ENCODE results near the gene ASMTL. TPM values are rescaled to one million over a fixed set of nuclear protein-coding genes. Genes with fewer than 3 reads are reported as not detected.
"Not testable (repeated sequence)": the region's sequence is repeated elsewhere in the genome, so short reads cannot be mapped to it uniquely, and the experiment has no call there.

Gene ASMTL
- total RNA-seq, 2 donors from 2014 or later = 46.7 to 80.9 TPM

GRCh38 chrX:1407035-1407434 is 45.7 kb downstream of the ASMTL start:
- Mint-ChIP-seq H3K4me3 (no peak overlapping the region), H3K9me3 (no peaks in the 10 kb centered on the region), H3K4me1 (no peaks in the 10 kb centered on the region), H3K27me3 (ENCODE audit: insufficient read depth) (no peaks in the 10 kb centered on the region), H3K36me3 (ENCODE audit: low read depth) (peaks cover 9% of the 10 kb centered on the region), H3K27ac (no peak overlapping the region)
- Histone ChIP-seq H3K36me3 (ENCODE audit: control insufficient read depth, insufficient read depth, low read length) (peaks cover 51% of the 10 kb centered on the region), H3K27me3 (ENCODE audit: control insufficient read depth, insufficient read depth, low read length, poor library complexity, severe bottlenecking) (no peaks in the 10 kb centered on the region), H3K4me3 (ENCODE audit: low read length) (no peak overlapping the region), H3K9ac (ENCODE audit: extremely low read depth, low read length, poor library complexity, severe bottlenecking) (no peak overlapping the region), H3K4me1 (ENCODE audit: control insufficient read depth, insufficient read depth, low read length) (no peaks in the 10 kb centered on the region), H3K27ac (ENCODE audit: low read depth, low read length) (no peak overlapping the region), H3K9me3 (ENCODE audit: control insufficient read depth, low read length) (no peaks in the 10 kb centered on the region)
- no peak for DNase-seq
- TF ChIP-seq, protein P1, sequence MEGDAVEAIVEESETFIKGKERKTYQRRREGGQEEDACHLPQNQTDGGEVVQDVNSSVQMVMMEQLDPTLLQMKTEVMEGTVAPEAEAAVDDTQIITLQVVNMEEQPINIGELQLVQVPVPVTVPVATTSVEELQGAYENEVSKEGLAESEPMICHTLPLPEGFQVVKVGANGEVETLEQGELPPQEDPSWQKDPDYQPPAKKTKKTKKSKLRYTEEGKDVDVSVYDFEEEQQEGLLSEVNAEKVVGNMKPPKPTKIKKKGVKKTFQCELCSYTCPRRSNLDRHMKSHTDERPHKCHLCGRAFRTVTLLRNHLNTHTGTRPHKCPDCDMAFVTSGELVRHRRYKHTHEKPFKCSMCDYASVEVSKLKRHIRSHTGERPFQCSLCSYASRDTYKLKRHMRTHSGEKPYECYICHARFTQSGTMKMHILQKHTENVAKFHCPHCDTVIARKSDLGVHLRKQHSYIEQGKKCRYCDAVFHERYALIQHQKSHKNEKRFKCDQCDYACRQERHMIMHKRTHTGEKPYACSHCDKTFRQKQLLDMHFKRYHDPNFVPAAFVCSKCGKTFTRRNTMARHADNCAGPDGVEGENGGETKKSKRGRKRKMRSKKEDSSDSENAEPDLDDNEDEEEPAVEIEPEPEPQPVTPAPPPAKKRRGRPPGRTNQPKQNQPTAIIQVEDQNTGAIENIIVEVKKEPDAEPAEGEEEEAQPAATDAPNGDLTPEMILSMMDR (conservative IDR thresholded peaks at IDR 0.05) = no peak

DNA sequence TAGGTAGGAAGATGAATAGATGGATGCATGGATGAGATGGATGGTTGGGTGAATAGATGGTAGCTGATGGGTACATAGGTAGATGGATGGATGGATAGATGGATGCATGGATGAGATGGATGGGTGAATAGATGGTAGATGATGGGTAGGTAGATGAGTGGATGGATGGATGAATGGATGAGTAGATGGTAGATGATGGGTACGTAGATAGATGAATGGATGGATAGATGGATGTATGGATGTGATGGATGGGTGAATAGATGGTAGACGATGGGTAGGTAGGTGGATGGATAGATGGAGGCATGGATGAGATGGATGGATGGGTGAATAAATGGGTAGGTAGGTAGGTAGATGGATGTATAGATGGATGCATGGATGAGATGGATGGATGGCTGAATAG is 46.9 kb downstream of the ASMTL start:
- WGBS, 2 experiments (ENCODE audit: insufficient coverage in 1 of 2, insufficient read length in 1 of 2) = 92 to 97% methylated on average over 2 of the region's 2 CpGs
- peaks cover 54% of the 10 kb centered on the region for H3K36me3 ChIP-seq (ENCODE audit: control insufficient read depth, insufficient read depth, low read length)
- not testable (repeated sequence) for H3K9me3 ChIP-seq (ENCODE audit: control insufficient read depth, low read length); H3K4me3 ChIP-seq (ENCODE audit: low read length); H3K27ac Mint-ChIP-seq; H3K27me3 ChIP-seq (ENCODE audit: control insufficient read depth, insufficient read depth, low read length, poor library complexity, severe bottlenecking); DNase-seq; H3K27ac ChIP-seq (ENCODE audit: low read depth, low read length); H3K4me3 Mint-ChIP-seq; H3K4me1 ChIP-seq (ENCODE audit: control insufficient read depth, insufficient read depth, low read length); H3K9ac ChIP-seq (ENCODE audit: extremely low read depth, low read length, poor library complexity, severe bottlenecking); H3K36me3 Mint-ChIP-seq (ENCODE audit: low read depth); H3K27me3 Mint-ChIP-seq (ENCODE audit: insufficient read depth); H3K4me1 Mint-ChIP-seq; H3K9me3 Mint-ChIP-seq

GRCh38 chrX:1403867-1404266 is 48.8 kb downstream of the ASMTL start:
- not testable (repeated sequence) for DNase-seq; H3K9me3 Mint-ChIP-seq; H3K27ac Mint-ChIP-seq; H3K4me1 ChIP-seq (ENCODE audit: control insufficient read depth, insufficient read depth, low read length); H3K4me3 ChIP-seq (ENCODE audit: low read length); H3K27me3 ChIP-seq (ENCODE audit: control insufficient read depth, insufficient read depth, low read length, poor library complexity, severe bottlenecking); H3K4me3 Mint-ChIP-seq; H3K27me3 Mint-ChIP-seq (ENCODE audit: insufficient read depth); H3K27ac ChIP-seq (ENCODE audit: low read depth, low read length); H3K9me3 ChIP-seq (ENCODE audit: control insufficient read depth, low read length); H3K9ac ChIP-seq (ENCODE audit: extremely low read depth, low read length, poor library complexity, severe bottlenecking); H3K4me1 Mint-ChIP-seq
- peaks cover 20% of the 10 kb centered on the region for H3K36me3 Mint-ChIP-seq (ENCODE audit: low read depth)
- H3K36me3 ChIP-seq (ENCODE audit: control insufficient read depth, insufficient read depth, low read length) = peaks cover 63% of the 10 kb centered on the region
- whole genome bisulfite sequencing, 2 experiments (ENCODE audit: insufficient coverage in 1 of 2, insufficient read length in 1 of 2) = 91 to 95% methylated on average over 3 of the region's 3 CpGs

DNA sequence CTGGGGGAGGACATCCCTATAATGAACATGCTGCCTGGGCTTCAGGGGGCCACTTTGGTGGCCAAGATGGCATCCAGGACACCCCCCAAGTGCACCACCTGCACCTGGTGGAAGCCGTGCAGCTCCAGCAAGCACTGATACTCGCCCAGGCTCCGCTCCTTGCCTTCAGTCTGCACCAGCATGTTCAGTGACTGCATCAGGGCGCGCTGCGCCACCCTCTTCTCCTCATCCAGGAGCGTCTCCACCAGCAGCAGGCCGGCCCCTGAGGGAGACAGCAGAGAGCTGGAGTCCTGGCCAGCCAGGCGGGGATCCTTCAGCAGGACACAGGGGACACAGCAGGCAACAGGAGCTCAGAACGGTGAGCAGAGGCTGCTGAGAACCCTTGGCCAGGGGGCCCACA is 49.5 kb downstream of the ASMTL start:
- Mint-ChIP-seq H3K9me3 (no peaks in the 10 kb centered on the region), H3K27me3 (ENCODE audit: insufficient read depth) (no peaks in the 10 kb centered on the region), H3K36me3 (ENCODE audit: low read depth) (peaks cover 23% of the 10 kb centered on the region), H3K4me1 (no peaks in the 10 kb centered on the region), H3K4me3 (no peak overlapping the region), H3K27ac (no peak overlapping the region)
- no peak overlapping the region for H3K4me3 ChIP-seq (ENCODE audit: low read length)
- H3K4me1 ChIP-seq (ENCODE audit: control insufficient read depth, insufficient read depth, low read length) = no peaks in the 10 kb centered on the region
- WGBS, 2 experiments (ENCODE audit: insufficient coverage in 1 of 2, insufficient read length in 1 of 2) = 98 to 100% methylated on average over 2 to 10 of the region's 10 CpGs
- no peak overlapping the region for H3K27ac ChIP-seq (ENCODE audit: low read depth, low read length)
- H3K9me3 ChIP-seq (ENCODE audit: control insufficient read depth, low read length) = no peaks in the 10 kb centered on the region
- H3K9ac ChIP-seq (ENCODE audit: extremely low read depth, low read length, poor library complexity, severe bottlenecking) = no peak overlapping the region
- DNase-seq = no peak
- peaks cover 63% of the 10 kb centered on the region for H3K36me3 ChIP-seq (ENCODE audit: control insufficient read depth, insufficient read depth, low read length)
- H3K27me3 ChIP-seq (ENCODE audit: control insufficient read depth, insufficient read depth, low read length, poor library complexity, severe bottlenecking) = no peaks in the 10 kb centered on the region
- TF ChIP-seq, protein P1 (conservative IDR thresholded peaks at IDR 0.05) = no peak
